Measurements from ENCODE around the gene PRR7.
"Not testable (repeated sequence)": the region's sequence is repeated elsewhere in the genome, so short reads cannot be mapped to it uniquely, and the experiment has no call there.

PRR7 gene

GRCh38 chr5:177470759-177471536, 24.3 kb downstream of the PRR7 start:
- DNase-seq, result no peak

- no peak for DNase-seq
These were observed 25.2 kb downstream of the PRR7 start for GRCh38 chr5:177471610-177472356.

- no peak for DNase-seq
These were observed 26.1 kb downstream of the PRR7 start for GRCh38 chr5:177472460-177473442.

- DNase-seq, result no peak
These were observed 26.9 kb downstream of the PRR7 start, which contains the start of gene DBN1 for GRCh38 chr5:177473443-177474001. Gene DBN1 (minus strand): TSS chr5:177473634. CDS start chr5:177473521, 113 bp downstream.

- DNase-seq, result no peak
These were observed 27.4 kb downstream of the PRR7 start for GRCh38 chr5:177474002-177474476.

- no peak for DNase-seq
These were observed 28.4 kb downstream of the PRR7 start for GRCh38 chr5:177474846-177475562.

GRCh38 chr5:177475563-177476427, 29.2 kb downstream of the PRR7 start:
- DNase-seq, result no peak

GRCh38 chr5:177476531-177477233, 30.1 kb downstream of the PRR7 start:
- no peak for DNase-seq

- no peak for DNase-seq
These were observed 31.3 kb downstream of the PRR7 start for GRCh38 chr5:177477701-177478477.

GRCh38 chr5:177478711-177479646, 32.4 kb downstream of the PRR7 start:
- DNase-seq, result peak; percentile 91

GRCh38 chr5:177479774-177480173, 33.2 kb downstream of the PRR7 start:
- DNase-seq, result no peak

- DNase-seq, result no peak
These were observed 35.8 kb downstream of the PRR7 start for GRCh38 chr5:177482359-177482795.

- DNase-seq, result no peak
These were observed 36.4 kb downstream of the PRR7 start for GRCh38 chr5:177483042-177483441.

GRCh38 chr5:177483994-177484901, 37.6 kb downstream of the PRR7 start:
- DNase-seq, result no peak

- DNase-seq, result no peak
These were observed 38.4 kb downstream of the PRR7 start for GRCh38 chr5:177484902-177485549.

GRCh38 chr5:177485753-177486152, 39.1 kb downstream of the PRR7 start:
- DNase-seq, result not testable (repeated sequence)
